ENCODE data around the gene MKNK2. TPM values are rescaled to one million over a fixed set of nuclear protein-coding genes. Genes with fewer than 3 reads are reported as not detected.

The MKNK2 gene
- total and polyA plus RNA-seq, 2 donors (not counting 1 experiment from before 2014, with no cell fraction given) = 24.7 to 409 TPM

DNA sequence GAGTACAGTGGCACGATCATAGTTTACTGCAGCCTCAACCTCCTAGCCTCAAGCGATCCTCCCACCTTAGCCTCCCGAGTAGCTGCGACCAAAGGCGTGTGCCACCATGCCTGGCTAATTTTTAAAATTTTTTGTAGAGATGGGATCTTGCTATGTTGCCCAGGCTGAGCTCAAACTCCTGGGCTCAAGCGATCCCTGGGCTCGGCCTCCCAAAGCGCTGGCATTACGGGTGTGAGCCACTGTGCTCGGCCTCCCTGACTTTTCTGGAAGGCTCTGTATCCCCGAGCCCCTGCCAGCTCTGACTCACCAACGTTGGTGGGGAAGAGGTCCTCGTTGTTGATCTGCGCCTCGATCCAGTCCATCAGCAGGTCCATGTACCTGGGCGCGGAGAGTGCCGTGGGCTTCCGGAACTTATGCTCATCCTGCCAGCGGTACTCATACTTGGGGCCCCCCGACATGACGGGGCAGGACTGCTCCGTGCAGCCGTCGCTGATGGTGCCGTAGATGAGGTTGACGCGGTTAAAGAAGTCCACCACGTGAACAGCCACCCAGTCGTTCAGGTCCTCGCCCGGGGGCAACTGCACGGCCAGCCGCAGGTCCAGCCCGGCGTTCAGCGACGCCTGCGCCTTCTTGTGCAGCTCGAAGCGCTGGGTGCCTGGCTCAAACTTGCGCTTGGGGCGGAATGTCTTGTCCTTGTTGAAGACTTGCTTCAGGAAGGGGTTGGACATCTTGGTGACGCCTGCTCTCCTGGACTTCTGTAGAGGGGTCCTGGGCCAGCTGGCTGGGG lies 27.0 kb upstream of the MKNK2 start:
- Histone ChIP-seq H3K27me3 (ENCODE audit: control insufficient read depth, insufficient read depth, low read length) (no peaks in the 10 kb centered on the region), H3K9me3 (ENCODE audit: control insufficient read depth, insufficient read depth, low read depth, low read length) (no peaks in the 10 kb centered on the region), H3K79me2 (ENCODE audit: control insufficient read depth, insufficient read depth, low read length) (peaks cover 5% of the 10 kb centered on the region), H3K9ac (ENCODE audit: insufficient read depth, low read length) (no peak overlapping the region), H3K27ac (ENCODE audit: insufficient read depth, low read length) (no peak overlapping the region), H3K4me2 (ENCODE audit: extremely low read depth, insufficient read depth, low read length) (no peak overlapping the region), H3K4me1 (ENCODE audit: control insufficient read depth, extremely low read depth, insufficient read depth, low read length) (no peaks in the 10 kb centered on the region), H3K36me3 (ENCODE audit: control insufficient read depth, insufficient read depth, low read length) (peaks cover 35% of the 10 kb centered on the region), H3K4me3 (replicated peaks in 1 of 4; ENCODE audit: control extremely low read depth in 1 of 4, insufficient read depth in 1 of 4, low read depth in 3 of 4, low read length in 4 of 4) (no peak overlapping the region), H2AFZ (ENCODE audit: low read length) (no peak overlapping the region), H4K20me1 (ENCODE audit: control insufficient read depth, extremely low read depth, insufficient read depth, low read length) (no peaks in the 10 kb centered on the region)
- TF ChIP-seq, protein P1, sequence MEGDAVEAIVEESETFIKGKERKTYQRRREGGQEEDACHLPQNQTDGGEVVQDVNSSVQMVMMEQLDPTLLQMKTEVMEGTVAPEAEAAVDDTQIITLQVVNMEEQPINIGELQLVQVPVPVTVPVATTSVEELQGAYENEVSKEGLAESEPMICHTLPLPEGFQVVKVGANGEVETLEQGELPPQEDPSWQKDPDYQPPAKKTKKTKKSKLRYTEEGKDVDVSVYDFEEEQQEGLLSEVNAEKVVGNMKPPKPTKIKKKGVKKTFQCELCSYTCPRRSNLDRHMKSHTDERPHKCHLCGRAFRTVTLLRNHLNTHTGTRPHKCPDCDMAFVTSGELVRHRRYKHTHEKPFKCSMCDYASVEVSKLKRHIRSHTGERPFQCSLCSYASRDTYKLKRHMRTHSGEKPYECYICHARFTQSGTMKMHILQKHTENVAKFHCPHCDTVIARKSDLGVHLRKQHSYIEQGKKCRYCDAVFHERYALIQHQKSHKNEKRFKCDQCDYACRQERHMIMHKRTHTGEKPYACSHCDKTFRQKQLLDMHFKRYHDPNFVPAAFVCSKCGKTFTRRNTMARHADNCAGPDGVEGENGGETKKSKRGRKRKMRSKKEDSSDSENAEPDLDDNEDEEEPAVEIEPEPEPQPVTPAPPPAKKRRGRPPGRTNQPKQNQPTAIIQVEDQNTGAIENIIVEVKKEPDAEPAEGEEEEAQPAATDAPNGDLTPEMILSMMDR (conservative IDR thresholded peaks at IDR 0.05 in 1 of 2, IDR thresholded peaks at IDR 0.05 in 1 of 2; ENCODE audit: low read depth in 1 of 2, low read length in 2 of 2) = no peak
- TF ChIP-seq EZH2 (IDR thresholded peaks at IDR 0.05; ENCODE audit: low read length, missing control alignments) = no peak
- no peak for DNase-seq (ENCODE audit: low read depth in 2 of 2)

DNA sequence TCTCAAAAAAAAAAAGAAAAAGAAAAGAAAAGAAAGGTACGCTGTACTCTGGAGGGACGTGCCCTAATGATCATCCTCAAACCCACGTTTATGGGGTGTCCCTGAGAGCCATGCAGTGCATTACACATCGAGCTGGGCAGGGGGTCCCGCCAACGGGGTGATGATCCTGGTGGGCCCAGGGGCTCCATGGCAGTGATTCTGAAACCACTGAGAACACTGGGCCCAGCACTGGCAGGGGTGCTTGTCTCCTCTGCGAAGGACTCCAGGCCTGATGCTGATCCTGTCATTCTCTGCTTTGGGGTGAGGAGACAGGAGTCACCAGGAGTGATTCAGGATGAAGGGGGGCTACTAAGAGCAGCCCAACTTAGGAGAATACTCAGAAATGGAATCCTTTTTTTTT lies 26.4 kb upstream of the MKNK2 start:
- no peaks in the 10 kb centered on the region for H3K4me1 ChIP-seq (ENCODE audit: control insufficient read depth, extremely low read depth, insufficient read depth, low read length)
- H3K9me3 ChIP-seq (ENCODE audit: control insufficient read depth, insufficient read depth, low read depth, low read length) = no peaks in the 10 kb centered on the region
- TF ChIP-seq, protein P1 (conservative IDR thresholded peaks at IDR 0.05 in 1 of 2, IDR thresholded peaks at IDR 0.05 in 1 of 2; ENCODE audit: low read depth in 1 of 2, low read length in 2 of 2) = no peak
- H3K79me2 ChIP-seq (ENCODE audit: control insufficient read depth, insufficient read depth, low read length) = peaks cover 2% of the 10 kb centered on the region
- DNase-seq (ENCODE audit: low read depth in 2 of 2) = no peak
- no peak overlapping the region for H3K9ac ChIP-seq (ENCODE audit: insufficient read depth, low read length)
- peaks cover 34% of the 10 kb centered on the region for H3K36me3 ChIP-seq (ENCODE audit: control insufficient read depth, insufficient read depth, low read length)
- no peak overlapping the region for H2AFZ ChIP-seq (ENCODE audit: low read length)
- H3K4me3 ChIP-seq (replicated peaks in 1 of 4; ENCODE audit: control extremely low read depth in 1 of 4, insufficient read depth in 1 of 4, low read depth in 3 of 4, low read length in 4 of 4) = no peak overlapping the region
- no peaks in the 10 kb centered on the region for H3K27me3 ChIP-seq (ENCODE audit: control insufficient read depth, insufficient read depth, low read length)
- H4K20me1 ChIP-seq (ENCODE audit: control insufficient read depth, extremely low read depth, insufficient read depth, low read length) = no peaks in the 10 kb centered on the region
- H3K27ac ChIP-seq (ENCODE audit: insufficient read depth, low read length) = no peak overlapping the region
- no peak overlapping the region for H3K4me2 ChIP-seq (ENCODE audit: extremely low read depth, insufficient read depth, low read length)

DNA sequence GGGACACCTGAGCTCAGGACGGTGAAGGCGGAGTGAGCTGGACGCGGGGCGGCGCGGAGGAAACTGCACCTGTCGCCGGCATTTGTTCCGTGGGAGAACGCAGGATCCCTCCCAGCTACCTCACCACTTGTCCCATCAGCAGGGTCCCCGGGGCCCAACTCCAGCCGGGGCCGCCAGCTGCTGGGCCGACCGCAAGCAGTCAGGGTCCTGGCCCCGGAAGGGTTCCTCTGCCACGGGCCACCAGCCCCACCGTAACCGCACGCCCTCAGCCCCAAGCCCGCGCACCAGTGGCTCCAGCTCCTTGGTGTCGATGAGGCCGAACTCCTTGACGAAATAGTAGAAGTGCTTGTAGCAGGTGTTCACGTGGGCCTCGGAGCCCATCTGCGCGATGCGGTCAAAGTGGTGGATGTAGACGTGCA lies 25.5 kb upstream of the MKNK2 start:
- TF ChIP-seq EZH2 (IDR thresholded peaks at IDR 0.05; ENCODE audit: low read length, missing control alignments) = no peak
- TF ChIP-seq, protein P1 (conservative IDR thresholded peaks at IDR 0.05 in 1 of 2, IDR thresholded peaks at IDR 0.05 in 1 of 2; ENCODE audit: low read depth in 1 of 2, low read length in 2 of 2) = no peak
- no peak overlapping the region for H3K9ac ChIP-seq (ENCODE audit: insufficient read depth, low read length)
- no peak overlapping the region for H3K27ac ChIP-seq (ENCODE audit: insufficient read depth, low read length)
- no peaks in the 10 kb centered on the region for H4K20me1 ChIP-seq (ENCODE audit: control insufficient read depth, extremely low read depth, insufficient read depth, low read length)
- peaks cover 30% of the 10 kb centered on the region for H3K36me3 ChIP-seq (ENCODE audit: control insufficient read depth, insufficient read depth, low read length)
- H3K27me3 ChIP-seq (ENCODE audit: control insufficient read depth, insufficient read depth, low read length) = no peaks in the 10 kb centered on the region
- no peaks in the 10 kb centered on the region for H3K9me3 ChIP-seq (ENCODE audit: control insufficient read depth, insufficient read depth, low read depth, low read length)
- no peak overlapping the region for H2AFZ ChIP-seq (ENCODE audit: low read length)
- H3K4me2 ChIP-seq (ENCODE audit: extremely low read depth, insufficient read depth, low read length) = no peak overlapping the region
- no peaks in the 10 kb centered on the region for H3K79me2 ChIP-seq (ENCODE audit: control insufficient read depth, insufficient read depth, low read length)
- no peaks in the 10 kb centered on the region for H3K4me1 ChIP-seq (ENCODE audit: control insufficient read depth, extremely low read depth, insufficient read depth, low read length)
- no peak overlapping the region for H3K4me3 ChIP-seq (replicated peaks in 1 of 4; ENCODE audit: control extremely low read depth in 1 of 4, insufficient read depth in 1 of 4, low read depth in 3 of 4, low read length in 4 of 4)
- DNase-seq (ENCODE audit: low read depth in 2 of 2) = no peak

Data from fibroblast of lung (primary cell).